PC-3 (cell line): ENCODE results near the gene ZNF316.

Source experiments
- CTCF ChIP-seq: fragments of 300-600 bp; sonication (generic); conservative IDR thresholded peaks from 2 replicates; pipeline ENCODE4 v1.5.1; 2017; ENCODE audit warnings: antibody characterized with exemption, low read depth, mild to moderate bottlenecking, low read length
- EZH2phosphoT487 ChIP-seq: fragments of 300-600 bp; sonication (generic); IDR thresholded peaks from 2 replicates; pipeline ENCODE4 v1.6.1; 2018; ENCODE audit warnings: mild to moderate bottlenecking, antibody characterized with exemption, low read length, borderline replicate concordance

- TF ChIP-seq CTCF (no peak), EZH2phosphoT487 (no peak)
These were observed 10.0 kb downstream of the ZNF316 start for GRCh38 chr7:6647080-6647479.
